ENCODE results near the gene SPATA33.

Gene SPATA33

DNA sequence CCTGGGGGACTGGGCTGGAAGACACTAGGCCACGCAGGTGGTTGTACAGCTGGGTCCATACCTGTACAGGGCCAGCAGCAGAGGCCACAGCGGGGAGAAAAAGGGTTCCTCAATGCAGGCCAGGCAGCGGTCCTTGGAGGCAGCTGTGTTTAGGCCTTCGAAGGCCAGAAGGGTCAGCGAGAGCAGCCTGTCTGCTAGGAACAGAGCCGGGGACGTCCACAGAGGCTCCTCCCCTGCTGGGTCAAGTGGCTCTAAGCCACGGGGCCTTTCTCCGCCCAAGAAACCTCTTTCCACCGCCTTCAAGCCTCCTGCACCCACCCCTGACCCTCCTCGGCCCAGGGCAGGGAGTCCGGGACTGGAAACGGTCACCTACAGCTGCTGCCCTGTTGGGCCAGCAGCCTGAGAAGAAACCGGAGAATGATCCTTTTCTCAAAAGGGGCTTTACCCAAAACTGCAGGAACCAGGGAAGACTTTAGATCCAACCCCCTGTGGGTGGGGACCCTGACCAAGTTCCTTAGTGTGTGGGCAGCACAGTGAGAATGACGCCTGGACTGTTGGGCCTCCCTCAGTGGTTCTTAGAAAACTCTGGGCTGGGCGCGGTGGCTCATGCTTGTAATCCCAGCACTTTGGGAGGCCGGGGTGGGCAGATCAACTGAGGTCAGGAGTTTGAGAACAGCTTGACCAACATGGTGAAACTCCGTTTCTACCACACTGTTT lies 52.2 kb downstream of the SPATA33 start:
- DNase-seq (ENCODE audit: low spot score) = no peak

DNA sequence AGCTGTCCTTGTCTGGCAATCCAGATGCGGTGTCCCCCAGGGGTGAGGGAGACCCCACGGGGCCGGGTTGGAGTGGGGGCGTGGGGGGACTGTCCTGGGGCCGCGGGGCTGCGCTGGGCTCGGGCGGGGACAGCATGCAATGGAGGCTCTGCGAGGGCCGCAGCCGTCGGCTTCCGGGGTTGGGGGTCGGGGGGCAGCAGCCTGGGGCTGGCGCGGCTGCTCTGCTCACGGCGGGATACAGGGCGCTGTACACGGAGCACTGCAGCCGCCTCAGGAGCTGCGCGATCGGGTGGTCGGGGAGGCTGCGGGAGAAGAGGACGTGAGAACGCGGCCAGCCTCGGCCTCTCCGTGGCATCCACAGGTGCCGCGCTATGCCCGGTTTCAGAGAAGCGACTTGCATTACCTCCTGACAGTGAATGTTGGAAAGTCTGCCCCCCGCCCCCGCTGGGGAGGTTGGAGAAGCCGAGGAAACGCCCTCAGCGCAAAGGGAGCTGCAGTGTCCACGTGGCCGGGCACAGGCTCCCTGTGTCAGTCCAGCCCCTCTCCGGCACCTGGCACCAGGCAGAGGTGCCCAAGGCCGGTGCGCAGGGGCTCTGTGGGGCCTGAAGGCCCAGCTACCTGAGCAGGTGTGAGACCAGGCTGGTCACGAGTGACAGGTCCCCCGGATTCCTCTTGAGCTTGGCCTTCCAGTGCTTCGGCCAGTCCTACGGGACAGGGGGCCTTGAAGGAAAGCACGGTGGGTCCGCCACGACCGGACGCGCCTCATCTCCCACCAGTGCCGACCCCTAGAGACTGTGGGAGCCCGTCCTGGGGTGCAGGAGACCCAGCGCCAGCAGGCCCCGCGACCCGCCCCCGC lies 53.3 kb downstream of the SPATA33 start:
- no peak for DNase-seq (ENCODE audit: low spot score)

DNA sequence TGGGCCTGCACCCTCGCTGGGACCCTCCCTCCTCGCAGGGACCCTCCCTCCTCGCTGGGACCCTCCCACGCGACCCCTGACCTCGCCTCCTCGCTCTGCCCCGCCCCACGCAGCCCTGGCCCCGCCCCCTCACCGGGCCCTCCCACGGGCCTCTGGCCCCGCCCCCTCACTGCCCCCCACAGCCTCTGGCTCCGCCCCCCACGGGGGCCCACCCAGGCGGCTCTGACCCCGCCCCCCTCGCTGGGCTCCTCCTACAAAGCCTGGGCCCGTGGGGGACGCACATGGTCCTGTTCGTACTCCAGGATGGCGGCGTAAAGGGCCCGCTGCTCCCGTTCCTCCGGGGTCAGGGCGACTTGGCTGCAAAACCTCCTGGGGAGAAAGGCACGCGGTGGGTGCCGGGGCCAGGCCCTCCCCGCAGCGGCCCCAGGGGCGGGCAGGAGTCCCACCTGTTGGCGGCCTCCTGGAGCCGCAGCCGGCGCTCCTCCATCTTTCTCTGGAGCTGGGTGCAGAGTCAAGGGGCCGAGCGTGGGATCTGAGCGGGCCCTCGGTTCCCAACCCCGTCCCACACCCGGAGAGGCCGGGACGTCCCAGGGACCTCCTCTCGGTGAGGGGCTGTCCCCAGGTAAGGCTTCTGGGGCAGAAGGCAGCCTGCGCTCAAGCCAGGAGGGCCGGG lies 54.1 kb downstream of the SPATA33 start:
- peak; percentile 86 for DNase-seq (ENCODE audit: low spot score)

DNA sequence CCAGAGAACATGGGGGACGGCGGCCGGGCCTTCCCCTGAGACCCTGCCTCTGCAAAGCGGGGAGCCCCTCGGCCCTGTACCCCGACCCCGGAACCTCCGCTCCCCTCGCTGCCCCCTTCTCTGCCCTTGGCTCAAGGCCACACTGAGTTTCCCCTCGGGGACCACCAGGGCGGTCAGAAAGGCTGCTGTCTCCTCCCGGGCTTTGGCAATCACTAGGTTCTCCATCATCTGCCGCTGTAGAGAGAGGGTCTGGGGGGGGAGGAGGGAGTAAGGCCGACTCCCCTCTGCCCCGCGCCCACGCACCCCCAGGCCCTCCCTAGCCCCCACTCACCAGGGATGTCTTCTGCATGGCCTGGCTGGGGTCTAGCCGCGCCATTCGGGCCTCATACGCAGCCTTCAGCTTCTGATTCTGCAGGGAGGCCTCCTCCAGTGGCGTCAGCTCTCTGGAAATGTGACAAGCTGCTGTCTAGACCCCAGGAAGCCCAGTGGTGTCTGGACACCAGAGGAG lies 54.7 kb downstream of the SPATA33 start:
- no peak for DNase-seq (ENCODE audit: low spot score)

DNA sequence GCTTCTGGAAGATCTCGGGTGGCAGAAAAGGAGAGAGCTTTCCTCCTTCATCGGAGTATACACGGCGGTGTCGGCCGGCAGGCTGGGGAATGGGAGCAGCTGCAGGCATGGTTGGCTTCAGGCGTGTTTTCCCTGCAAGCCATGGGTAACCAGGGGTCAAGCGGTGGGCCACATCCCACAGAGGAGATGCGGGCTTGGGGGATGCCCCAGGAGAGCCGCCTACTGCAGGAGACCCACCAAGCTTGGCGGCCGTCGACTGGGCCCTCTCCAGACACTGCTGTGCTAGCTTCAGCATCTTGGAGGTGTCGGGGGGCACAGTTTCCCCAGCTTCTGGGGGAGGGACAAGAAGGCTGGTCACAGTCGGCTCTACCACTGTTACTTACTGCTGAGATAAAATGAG lies 58.9 kb downstream of the SPATA33 start:
- DNase-seq (ENCODE audit: low spot score) = no peak

DNA sequence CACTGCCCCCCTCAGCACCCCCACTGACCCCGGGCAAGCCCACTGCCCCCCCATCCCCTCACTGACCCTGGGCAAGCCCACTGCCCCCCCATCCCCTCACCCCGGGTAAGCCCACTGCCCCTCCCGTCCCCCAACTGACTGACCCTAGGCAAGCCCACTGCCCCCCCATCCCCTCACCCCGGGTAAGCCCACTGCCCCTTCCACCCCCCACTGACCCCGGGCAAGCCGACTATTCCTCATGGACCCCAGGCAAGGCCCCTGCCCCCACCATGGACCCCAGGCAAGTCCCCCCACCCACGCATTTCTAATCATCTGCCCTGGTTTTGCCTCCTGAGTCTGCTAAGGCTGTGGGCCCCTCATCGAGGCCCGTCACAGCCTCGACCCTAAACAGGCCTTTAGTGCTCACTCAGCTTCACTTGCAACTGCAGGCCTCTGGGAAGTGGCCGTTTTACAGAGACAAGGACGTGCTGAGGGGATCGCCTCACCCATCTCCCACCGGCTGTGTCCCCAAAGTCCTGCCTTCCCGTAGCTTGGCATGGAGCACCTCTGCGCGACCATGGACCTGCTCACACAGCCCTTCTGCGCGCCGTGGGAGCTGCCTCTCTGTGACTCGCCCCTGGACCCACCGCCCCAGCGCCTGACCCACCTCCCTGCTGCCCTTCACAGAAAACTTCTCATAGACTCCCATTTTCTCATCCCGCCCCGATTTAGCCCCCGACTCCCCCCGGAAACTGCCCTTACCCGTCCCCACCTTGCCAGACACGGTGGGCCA lies 59.5 kb downstream of the SPATA33 start:
- no peak for DNase-seq (ENCODE audit: low spot score)

DNA sequence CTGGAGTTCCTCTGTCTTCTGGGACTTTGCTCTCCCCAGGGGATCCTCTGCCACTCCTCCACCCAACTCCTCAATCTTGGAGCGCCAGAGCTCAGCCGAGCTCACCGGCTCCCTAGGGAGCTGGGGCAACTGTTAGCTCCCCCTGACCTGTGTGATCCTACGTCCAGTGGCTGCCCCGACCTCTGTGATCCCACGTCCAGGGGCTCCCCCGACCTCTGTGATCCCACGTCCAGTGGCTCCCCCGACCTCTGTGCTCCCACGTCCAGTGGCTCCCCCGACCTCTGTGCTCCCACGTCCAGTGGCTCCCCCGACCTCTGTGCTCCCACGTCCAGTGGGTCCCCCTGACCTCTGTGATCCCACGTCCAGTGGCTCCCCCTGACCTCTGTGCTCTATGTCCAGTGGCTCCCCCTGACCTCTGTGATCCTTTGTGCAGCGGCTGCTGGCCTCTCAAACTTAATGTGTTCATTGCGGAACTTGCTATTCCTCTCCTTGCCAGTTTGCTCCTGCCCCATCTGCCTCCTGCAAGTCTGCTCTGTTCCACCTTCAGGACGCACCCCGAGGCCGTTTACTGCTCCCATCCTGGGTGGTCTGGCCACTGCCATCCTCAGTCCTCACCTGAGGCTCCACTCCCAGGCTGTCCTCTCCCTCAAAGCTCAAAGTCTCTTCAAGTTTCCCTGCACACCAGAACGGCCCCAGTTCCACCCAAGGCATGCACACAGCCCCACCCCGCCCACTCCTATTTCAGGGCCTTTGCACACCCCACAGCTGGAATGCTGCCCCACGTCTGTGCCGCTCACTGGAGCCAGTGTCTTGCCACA lies 60.3 kb downstream of the SPATA33 start:
- no peak for DNase-seq (ENCODE audit: low spot score)

Measured in activated CD4-positive, alpha-beta T cell treated with anti-CD3 and anti-CD28 coated beads, Interleukin-2, Interleukin-4, amounts not matched to agents 100 ng/mL and 50 ng/mL, durations not matched to agents 16 hours and 8 hours (primary cell).